ENCODE results near the gene CACNG5. TPM values are rescaled to one million over a fixed set of nuclear protein-coding genes. Genes with fewer than 3 reads are reported as not detected.
A peak's percentile ranks its signal among the peaks of the same experiment; 100 is the strongest.

Gene CACNG5, protein sequence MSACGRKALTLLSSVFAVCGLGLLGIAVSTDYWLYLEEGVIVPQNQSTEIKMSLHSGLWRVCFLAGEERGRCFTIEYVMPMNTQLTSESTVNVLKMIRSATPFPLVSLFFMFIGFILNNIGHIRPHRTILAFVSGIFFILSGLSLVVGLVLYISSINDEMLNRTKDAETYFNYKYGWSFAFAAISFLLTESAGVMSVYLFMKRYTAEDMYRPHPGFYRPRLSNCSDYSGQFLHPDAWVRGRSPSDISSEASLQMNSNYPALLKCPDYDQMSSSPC
- not detected for total RNA-seq
- long read RNA-seq: 0 reads

DNA sequence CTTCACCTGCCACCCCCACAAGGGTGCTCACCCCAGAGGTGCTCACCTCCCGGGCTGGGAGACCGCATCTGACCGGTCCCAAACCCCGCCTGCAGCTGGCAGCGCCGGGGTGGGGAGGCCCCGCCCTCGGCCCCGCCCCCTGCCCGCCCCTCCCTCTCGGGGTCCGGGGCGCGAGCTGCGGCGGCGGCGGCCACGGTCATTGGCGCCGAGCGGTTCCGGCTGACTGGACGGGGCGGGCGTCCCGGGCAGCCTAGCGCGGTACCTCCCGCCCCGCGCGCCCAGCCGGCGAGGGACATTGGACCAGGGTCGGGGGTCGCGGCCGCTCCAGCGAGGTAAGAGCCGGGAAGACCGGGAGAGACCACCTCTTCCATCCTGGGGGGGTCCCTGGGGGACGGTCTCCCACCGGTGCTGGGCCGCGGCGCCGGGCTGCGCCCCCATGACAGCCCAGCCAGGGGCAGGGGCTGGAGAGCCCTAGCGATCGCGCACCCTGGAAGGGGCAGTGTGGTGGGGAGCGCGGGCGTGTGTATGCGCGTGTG, at the start of gene CACNG5:
TSS of gene CACNG5 (plus strand) at position 199 of the 536 bp plus-strand sequence. CDS start 42,216 bp downstream, outside the sequence.
- Histone ChIP-seq H3K9me3 (no peaks in the 10 kb centered on the region), H3K36me3 (no peaks in the 10 kb centered on the region), H3K27me3 (peaks cover 49% of the 10 kb centered on the region), H3K4me3 (no peak within 1 kb of the TSS), H3K4me1 (no peaks in the 10 kb centered on the region), H3K27ac (no peak within 1 kb of the TSS)
- no peak for TF ChIP-seq CTCF (IDR thresholded peaks at IDR 0.05)
- no peak for ATAC-seq
- intact Hi-C loops (cut with DNase I): no loop called here
- DNase-seq: peak; percentile 57

DNA sequence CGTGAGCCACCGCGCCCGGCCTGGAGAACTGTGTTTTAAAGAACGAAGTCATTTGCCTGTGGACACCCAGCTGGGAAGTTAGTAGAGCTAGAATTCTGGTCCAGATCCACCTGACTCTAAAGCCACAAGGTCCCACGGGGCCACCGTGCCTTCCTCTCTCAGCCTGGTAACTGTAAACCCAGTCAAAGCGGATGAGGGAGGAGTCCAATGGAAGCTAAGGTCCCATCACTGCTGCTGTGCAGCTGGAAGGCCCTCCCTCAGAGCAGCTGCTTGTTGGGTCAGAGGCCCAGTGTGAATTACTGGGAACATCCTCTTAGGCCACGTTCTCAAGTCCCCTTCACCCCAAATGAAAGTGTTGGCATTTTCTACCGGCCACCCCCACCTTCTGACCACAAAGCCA, 48.8 kb upstream of the CACNG5 start:
- peaks cover 38% of the 10 kb centered on the region for H3K36me3 ChIP-seq
- H3K27me3 ChIP-seq: no peaks in the 10 kb centered on the region
- H3K9me3 ChIP-seq: no peaks in the 10 kb centered on the region
- ATAC-seq: no peak
- TF ChIP-seq CTCF (IDR thresholded peaks at IDR 0.05): no peak
- H3K4me3 ChIP-seq: no peak overlapping the region
- DNase-seq: no peak
- H3K27ac ChIP-seq: no peak overlapping the region
- intact Hi-C loops (cut with DNase I): no loop called here
- H3K4me1 ChIP-seq: peaks cover 4% of the 10 kb centered on the region

DNA sequence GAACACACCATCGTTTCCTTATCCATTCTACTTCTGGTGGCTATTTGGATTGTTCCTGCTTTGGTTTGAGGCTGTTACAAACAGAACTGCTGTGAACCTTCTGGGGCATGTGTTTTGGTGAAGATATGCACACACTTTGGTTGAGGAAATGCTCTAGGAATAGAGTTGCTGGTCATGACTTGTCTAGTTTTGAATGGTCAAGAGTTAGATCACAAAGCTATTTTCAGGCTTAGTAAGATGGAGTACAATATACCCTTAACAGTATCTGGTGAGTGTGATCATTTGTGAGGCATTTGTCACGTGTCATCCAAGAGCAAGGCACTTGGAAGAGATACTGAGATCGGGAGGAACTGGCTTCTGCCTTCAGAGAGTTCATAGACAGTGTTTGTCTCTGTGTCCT, 47.0 kb upstream of the CACNG5 start:
- H3K4me3 ChIP-seq: no peak overlapping the region
- peaks cover 4% of the 10 kb centered on the region for H3K4me1 ChIP-seq
- DNase-seq (no peak), ATAC-seq (no peak)
- TF ChIP-seq CTCF (IDR thresholded peaks at IDR 0.05): no peak
- no peaks in the 10 kb centered on the region for H3K9me3 ChIP-seq
- H3K36me3 ChIP-seq: peaks cover 38% of the 10 kb centered on the region
- intact Hi-C loops (cut with DNase I): no loop called here
- H3K27me3 ChIP-seq: no peaks in the 10 kb centered on the region
- H3K27ac ChIP-seq: no peak overlapping the region

DNA sequence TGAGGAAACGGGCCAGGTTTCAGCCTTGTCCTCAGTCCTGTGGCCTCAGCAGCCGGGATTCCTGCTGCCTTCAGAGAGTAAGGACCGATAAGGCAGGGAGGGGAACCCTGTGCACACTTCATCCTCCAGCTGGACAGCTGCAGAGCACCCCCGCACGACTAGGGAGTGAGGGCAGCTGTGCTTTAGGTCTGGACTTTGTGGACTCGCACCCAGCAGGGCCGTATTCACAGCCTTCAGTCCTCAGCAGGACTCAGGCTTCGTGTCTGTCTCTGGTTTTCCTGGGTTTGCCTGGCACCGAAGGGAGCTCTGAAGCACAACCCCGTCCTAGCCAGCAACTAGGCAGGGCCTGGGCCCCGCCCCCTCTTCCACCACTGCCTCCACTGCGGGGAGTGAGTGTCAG, 45.8 kb upstream of the CACNG5 start:
- intact Hi-C loops (cut with DNase I): no loop called here
- Histone ChIP-seq H3K36me3 (peaks cover 38% of the 10 kb centered on the region), H3K27ac (no peak overlapping the region), H3K9me3 (no peaks in the 10 kb centered on the region), H3K4me1 (peaks cover 4% of the 10 kb centered on the region), H3K4me3 (no peak overlapping the region), H3K27me3 (no peaks in the 10 kb centered on the region)
- TF ChIP-seq CTCF (IDR thresholded peaks at IDR 0.05): no peak
- ATAC-seq (no peak), DNase-seq (no peak)

DNA sequence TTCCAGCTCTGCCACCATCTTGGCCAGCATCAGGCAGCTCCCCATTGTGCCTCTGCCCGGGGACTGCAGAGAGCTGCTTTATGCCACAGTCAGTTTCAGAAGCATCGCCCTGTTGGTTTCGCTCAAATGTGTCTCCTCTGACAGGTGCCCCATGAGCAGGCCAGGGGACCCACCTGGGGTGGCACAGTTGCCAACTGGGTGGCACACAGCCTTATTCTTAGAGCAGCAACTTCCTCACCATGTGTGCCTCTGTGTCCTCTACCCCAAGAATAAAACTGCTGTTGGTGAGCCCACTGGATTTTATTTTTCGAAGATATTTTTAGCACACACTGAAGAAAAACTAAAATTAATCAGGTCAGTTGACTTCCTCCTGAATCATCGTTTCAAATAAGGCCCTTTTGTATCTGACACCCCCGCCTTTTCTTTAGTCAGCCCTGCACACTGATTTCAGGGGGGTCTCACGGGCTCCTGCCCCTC, 44.9 kb upstream of the CACNG5 start:
- H3K9me3 ChIP-seq: no peaks in the 10 kb centered on the region
- no peak for DNase-seq
- H3K4me3 ChIP-seq: no peak overlapping the region
- TF ChIP-seq CTCF (IDR thresholded peaks at IDR 0.05): no peak
- intact Hi-C loops (cut with DNase I): no loop called here
- no peaks in the 10 kb centered on the region for H3K27me3 ChIP-seq
- peaks cover 38% of the 10 kb centered on the region for H3K36me3 ChIP-seq
- ATAC-seq: no peak
- H3K27ac ChIP-seq: no peak overlapping the region
- H3K4me1 ChIP-seq: peaks cover 4% of the 10 kb centered on the region
